IPS-18c (cell line): ENCODE results near the gene AP2B1.
"Not testable (repeated sequence)": the region's sequence is repeated elsewhere in the genome, so short reads cannot be mapped to it uniquely, and the experiment has no call there.

Experiments used
- H3K4me3 ChIP-seq: 2 replicates; pipeline ENCODE4 v1.7.0; 2013; ENCODE audit warnings: low read depth, mild to moderate bottlenecking, low read length, moderate library complexity; ENCODE audit not compliant: insufficient read depth
- H3K9me3 ChIP-seq: one replicate; pipeline ENCODE4 v1.6.1; 2013; ENCODE audit warnings: mild to moderate bottlenecking, low read length, moderate library complexity; ENCODE audit not compliant: control insufficient read depth, insufficient read depth

The AP2B1 gene

DNA sequence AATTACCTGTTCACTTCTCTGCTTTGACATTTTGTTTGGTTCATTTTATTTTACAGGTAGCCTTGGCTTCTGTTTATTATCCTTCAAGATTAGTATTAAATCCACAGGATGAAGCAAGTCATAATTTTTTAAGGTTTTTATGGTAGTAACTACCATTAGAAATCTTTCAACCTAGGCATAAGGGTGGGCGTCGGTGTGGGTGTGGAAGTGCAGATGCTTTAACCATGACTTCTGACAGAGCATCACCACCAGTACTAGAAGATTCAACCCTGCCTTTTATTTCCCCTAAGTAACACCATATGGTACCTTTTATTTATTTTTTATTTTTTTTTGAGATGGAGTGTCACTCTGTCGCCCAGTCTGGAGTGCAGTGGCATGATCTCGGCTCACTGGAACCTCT, 22.7 kb downstream of the AP2B1 start:
- H3K9me3 ChIP-seq = no peaks in the 10 kb centered on the region

DNA sequence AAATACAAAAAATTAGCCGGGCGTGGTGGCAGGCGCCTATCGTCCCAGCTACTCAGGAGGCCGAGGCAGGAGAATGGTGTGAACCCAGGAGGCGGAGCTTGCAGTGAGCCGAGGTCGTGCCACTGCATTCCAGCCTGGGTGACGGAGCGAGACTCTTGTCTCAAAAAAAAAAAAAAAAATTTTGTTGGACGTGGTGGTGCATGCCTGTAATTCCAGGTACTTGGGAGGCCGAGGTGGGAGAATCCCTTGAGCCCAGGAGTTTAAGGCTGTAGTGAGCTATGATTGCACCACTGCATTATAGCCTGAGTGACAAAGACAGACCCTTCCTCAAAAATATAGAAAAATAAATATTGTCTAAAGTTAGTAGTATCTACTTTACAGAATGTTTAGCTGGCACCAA, 23.6 kb downstream of the AP2B1 start:
- H3K4me3 ChIP-seq, H3K9me3 ChIP-seq: not testable (repeated sequence)

More for the DNA sequence above, 22.7 kb downstream of the AP2B1 start:
- no peak overlapping the region for H3K4me3 ChIP-seq

DNA sequence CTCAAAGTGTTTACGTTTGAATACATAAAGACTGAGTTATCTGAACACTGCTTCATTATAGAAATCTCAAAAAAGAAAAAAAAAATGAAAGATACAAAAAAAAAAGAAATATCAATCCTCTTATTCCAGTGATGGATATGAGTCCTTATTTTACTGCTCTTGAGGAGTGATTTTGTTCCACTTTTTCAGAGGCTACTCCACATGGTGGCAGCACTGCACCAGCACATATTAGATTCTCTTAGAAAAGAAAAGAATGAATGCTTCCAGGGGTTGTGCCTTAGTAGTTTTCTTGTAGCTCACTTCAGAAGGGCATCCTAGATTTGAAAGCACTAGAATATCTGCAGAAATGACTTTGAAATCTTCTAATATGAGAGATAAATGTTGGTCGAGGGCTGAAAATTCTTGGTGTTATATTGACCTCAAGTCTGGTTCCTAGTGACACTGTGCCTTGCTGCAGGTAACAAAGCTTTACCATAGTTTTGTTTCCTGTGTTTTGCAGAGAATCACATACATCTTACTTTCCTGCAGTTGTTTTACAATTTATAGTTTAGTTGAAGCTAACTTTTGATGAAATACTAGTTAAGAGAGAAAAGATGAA, 25.9 kb downstream of the AP2B1 start:
- no peaks in the 10 kb centered on the region for H3K9me3 ChIP-seq
- H3K4me3 ChIP-seq = no peak overlapping the region

DNA sequence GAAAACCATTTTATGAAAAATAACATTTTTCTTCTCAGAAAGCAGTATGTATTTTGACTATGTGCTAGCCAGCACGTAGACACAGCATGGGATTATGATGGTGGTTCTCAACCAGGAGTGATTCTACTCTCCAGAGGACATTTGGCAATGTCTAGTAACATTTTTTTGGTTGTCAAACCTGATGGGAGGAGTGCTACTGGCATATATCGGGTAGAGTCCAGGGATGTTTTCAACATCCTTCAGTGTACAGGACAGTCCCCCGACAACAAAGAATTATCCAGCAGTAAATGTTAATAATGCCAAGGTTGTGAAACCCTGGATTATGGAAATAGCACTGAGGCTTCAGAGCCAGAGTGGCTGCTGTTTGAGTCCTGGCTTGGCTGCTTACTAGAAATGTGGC, 27.7 kb downstream of the AP2B1 start:
- Histone ChIP-seq H3K4me3 (no peak overlapping the region), H3K9me3 (no peaks in the 10 kb centered on the region)

DNA sequence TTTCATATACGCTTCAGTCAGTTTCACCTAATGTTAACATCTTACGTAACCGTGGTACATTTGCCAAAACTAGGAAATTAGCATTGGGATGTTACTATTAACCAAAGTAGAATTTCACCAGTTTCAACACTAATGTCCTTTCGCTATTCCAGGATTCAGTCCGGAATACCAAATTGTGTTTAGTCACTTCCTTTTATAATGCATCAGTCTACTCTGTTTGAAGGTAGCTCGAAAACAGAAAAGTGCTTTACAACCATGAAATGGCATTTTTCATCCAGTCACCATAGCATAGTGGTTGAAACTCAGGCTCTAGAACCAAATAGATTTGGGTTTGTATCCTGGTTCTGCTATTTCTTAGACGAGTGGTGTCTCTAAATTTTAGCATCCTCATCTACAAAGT, 29.4 kb downstream of the AP2B1 start:
- no peak overlapping the region for H3K4me3 ChIP-seq
- H3K9me3 ChIP-seq = no peaks in the 10 kb centered on the region

DNA sequence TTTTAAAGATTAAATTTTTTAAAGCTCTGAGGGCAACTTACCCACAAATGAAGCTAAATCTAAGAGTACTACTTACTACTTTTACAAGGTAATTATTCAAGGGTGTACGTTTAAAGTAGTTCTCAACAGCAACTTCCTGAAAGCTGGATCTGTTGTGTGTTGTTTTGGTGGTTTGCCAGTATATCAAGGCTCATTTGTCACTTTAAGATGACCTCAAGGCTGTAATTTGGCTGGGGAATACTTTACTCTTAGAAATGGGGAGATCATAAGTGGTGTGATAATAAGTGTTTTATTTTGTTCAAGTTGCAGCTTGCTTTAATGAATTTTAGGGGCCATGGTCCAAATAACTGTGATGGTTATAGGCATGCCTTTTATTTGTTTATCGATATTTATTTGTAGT, 30.4 kb downstream of the AP2B1 start:
- no peak overlapping the region for H3K4me3 ChIP-seq
- no peaks in the 10 kb centered on the region for H3K9me3 ChIP-seq

DNA sequence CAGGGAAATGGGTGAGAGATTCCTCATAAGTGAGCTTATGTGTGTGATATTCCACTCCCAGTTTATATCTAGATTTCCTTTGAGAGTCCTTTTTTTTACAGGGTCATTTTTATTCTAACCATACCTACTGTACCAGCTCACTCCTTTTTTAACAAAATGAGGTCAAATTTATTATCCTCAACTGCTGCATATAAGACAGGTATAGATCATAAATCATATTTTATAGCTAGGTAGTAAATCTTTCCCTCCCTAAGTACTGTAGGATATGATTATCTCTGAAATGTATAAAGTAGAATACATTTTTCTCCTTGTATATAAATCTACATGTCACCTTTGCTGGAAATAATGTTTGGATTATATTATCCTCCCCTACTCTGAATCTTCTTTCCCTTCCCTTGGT, 31.5 kb downstream of the AP2B1 start:
- H3K4me3 ChIP-seq = no peak overlapping the region
- no peaks in the 10 kb centered on the region for H3K9me3 ChIP-seq

DNA sequence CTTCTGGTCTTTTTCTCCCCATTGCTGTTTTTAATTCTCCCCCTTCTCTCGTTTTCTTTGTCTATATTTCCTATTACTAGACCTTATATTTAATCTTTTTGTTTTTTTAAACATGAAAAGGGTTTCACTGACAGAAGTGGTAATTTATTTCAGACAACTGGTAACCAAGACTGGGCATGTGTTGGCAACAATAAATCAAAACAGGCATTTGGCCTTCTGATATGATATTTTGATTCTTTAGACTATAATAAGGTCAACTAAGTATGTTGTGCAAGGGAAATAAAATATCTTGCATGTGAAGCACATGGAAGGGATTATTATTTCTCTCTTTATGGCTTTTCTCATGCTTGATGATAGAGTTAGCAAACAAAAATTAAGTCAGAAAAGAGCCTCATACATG, 34.6 kb downstream of the AP2B1 start:
- Histone ChIP-seq H3K4me3 (no peak overlapping the region), H3K9me3 (no peaks in the 10 kb centered on the region)

DNA sequence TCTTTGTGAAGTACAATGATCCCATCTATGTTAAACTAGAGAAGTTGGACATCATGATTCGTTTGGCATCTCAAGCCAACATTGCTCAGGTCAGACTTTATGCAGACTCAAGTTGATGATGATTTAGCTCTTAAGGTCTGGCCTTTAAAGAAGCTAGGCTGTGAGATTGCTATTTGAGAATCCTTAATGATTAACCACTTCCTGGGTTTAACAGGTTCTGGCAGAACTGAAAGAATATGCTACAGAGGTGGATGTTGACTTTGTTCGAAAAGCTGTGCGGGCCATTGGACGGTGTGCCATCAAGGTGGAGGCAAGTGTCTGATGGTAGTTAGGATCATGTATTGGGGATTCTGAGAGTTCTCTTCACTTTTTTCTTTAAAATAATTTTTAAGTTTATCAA, 40.3 kb downstream of the AP2B1 start:
- no peaks in the 10 kb centered on the region for H3K9me3 ChIP-seq
- no peak overlapping the region for H3K4me3 ChIP-seq

DNA sequence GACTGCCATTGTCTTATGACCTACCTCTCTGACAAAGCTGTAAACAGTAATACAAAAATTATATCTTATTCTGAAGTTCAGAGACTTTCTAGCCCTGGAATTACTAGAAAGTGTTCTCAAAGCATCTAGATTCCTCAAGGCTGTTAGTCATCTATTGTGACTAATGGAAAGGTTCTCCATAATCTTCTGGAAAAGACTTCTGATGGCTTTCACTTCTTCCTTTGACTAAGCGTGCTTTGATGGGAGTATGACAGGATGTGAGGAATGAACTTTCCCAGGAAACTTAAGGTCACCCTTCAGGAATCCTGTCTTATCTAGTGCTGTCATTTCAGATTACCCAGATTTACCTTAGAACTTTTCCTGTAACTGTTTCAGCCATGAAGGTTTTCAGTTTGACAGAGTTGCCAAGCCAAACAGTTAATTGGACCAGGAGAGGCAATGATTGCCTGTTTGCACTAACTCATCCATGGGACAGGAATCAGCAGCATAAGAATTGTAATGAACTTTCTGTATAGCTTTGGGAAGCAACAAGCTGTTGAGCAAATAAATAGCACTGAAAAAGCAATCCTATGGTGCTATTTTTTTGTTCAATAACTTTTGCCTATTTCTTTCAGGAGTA, 43.5 kb downstream of the AP2B1 start:
- H3K4me3 ChIP-seq = no peak overlapping the region

DNA sequence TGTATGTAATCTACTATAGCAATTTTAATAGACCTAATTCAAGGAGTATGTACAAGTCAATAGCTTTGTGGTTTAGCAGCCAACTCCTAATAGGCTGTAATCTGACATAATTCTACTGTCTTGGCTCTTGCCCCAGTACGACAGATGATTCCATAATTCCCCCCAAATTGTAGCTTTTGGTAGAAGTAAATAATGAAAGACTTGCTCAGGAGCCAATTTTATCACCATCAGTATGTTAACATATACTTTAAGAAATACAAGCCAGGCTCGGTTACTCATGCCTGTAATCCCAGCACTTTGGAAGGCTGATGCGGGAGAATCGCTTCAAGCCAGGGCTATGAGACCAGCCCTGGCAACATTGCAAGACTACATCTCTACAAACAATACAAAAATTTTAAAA, 53.9 kb downstream of the AP2B1 start:
- H3K4me3 ChIP-seq = no peak overlapping the region

More for the DNA sequence above, 43.5 kb downstream of the AP2B1 start:
- no peaks in the 10 kb centered on the region for H3K9me3 ChIP-seq

DNA sequence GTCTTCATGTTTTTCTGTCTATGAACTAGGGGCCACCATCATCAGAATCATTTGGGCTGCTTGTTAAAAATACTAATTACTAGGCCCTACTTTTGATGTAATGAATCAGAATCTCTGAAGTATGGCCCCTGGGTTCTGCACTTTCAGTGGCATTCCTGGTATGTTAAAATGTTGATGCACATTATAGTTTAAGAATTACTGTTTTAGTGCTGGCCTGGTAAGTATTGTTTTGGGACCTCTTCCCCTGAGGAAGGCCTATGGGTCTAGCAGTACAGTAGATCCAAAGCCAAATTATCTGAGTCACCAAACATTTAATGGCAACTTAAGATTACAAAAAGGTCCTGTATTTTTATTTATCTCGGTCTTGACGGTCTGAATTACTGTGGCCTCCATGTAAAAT, 58.8 kb downstream of the AP2B1 start:
- Histone ChIP-seq H3K9me3 (no peaks in the 10 kb centered on the region), H3K4me3 (no peak overlapping the region)

More for the DNA sequence above, 53.9 kb downstream of the AP2B1 start:
- H3K9me3 ChIP-seq = no peaks in the 10 kb centered on the region

DNA sequence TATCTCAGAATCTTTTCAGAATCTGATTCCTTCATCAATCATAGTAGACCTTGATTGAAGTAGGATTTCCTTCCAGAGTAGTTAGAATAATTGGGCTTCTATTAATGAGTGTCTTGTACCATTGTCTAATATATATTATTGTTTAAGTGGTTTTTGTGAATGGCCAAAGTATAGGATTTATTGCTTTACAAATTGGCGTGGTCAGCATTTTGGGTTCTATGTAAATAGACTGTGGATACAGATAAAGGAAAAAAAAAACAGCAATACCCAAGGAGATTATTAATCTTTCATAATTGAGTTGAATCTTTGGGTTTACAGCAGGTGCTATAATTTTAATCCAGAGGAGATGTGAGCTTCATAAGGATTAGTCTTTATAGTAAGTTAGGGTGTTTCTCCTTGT, 64.3 kb downstream of the AP2B1 start:
- Histone ChIP-seq H3K4me3 (no peak overlapping the region), H3K9me3 (no peaks in the 10 kb centered on the region)

DNA sequence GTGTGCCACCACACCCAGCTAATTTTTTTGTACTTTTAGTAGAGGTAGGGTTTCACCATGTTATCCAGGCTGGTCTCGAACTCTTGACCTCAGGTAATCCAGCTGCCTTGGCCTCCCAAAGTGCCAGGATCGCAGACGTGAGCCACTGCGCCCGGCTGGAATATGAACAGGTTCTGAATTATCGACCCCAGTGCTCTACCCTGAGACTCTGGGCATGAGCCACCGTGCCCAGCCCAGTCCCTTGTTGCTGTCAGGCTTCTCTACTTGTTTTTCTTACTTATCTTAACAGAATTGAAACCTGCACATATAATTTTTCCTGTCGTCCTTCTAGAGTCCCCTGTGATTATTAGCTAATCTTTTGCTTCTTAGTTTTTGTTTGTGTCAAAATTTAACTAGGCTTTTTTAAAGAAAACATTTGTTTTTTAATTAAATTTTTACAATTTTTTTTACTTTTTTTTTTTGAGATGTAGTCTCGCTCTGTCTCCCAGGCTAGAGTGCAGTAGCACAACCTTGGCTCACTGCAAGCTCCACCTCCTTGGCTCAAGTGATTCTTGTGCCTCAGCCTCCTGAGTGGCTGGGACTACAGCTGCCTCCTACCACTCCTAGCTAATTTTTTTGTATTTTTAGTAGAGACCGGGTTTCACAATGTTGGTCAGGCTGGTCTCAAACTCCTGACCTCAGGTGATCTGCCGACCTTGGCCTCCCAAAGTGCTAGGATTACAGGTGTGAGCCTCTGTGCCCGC, 66.7 kb downstream of the AP2B1 start:
- no peaks in the 10 kb centered on the region for H3K9me3 ChIP-seq
- H3K4me3 ChIP-seq = no peak overlapping the region

DNA sequence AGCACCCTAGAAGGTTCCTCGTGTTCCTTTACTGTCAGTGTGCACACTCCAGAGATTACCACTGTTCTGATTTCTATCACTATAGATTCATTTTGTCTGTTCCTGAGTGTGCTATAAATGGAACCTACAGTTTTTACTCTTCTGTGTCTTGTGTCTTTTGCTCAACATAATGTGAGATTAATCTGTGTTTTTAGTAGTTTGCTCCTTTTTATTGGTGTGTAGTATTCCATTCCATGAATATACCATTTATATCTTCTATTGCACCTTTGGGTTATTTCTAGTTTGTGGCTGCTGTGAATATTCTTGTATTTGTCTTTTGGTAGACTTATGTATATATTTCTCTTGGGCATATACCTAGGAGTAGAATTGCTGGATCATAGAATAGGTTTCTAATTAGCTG, 68.2 kb downstream of the AP2B1 start:
- Histone ChIP-seq H3K4me3 (no peak overlapping the region), H3K9me3 (no peaks in the 10 kb centered on the region)

DNA sequence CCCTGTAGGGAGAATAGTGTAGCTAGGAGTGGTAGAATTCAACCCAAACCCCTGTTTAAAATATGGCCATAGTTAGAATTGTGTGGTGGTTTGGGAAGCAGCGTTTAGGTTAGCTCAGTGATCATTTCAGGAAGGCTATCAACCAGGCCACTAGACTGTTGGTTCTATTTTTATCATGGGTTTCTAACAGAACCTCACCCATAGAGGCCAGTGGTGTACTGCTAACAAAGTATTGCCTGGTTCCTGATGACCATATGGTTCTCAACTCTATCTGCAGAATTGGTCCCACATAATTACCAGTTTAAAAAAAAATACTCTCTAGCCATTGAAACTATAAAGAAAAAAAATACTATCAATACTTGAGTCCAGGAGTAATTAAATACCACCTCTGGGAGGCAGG, 73.8 kb downstream of the AP2B1 start:
- Histone ChIP-seq H3K9me3 (no peaks in the 10 kb centered on the region), H3K4me3 (no peak overlapping the region)

DNA sequence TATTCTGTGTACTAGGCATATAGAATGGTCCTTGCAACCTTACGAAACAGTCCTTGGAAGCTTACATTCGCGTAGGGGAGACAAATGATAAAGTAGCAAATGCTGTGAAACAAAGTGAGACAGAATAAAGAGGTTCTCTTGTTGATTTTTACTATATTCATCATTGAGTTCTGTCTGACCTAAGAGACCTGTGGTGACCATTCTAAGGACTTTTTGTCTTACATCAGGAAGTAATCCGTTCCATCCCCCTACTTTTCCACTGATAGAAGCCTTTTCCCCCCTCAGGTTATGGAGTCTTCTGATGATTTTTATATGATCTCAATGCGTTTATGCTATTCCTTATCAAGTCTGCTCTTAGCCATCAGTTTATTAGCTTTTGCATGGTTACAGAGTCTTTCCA, 77.6 kb downstream of the AP2B1 start:
- H3K4me3 ChIP-seq = no peak overlapping the region
- no peaks in the 10 kb centered on the region for H3K9me3 ChIP-seq

DNA sequence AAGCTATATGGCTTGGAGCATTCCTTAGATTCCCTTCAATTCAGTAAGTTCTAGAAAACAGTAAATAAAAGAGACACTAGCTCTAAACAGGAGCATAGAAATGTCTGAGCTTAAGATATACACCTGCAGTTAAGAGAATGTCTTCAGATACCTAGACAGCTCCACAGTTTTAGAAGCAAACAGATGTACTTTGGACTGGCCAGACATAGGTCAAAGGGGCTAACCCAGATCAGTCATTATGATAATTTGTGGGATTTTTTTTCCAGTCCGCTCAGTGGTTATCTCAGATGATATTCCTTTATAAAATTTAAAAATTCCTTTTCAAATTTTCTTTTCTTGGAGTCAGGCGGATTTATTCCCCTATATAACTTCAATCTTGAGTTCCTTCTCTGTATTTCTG, 78.5 kb downstream of the AP2B1 start:
- H3K9me3 ChIP-seq = no peaks in the 10 kb centered on the region
- H3K4me3 ChIP-seq = no peak overlapping the region
